Psoas muscle (tissue), 8 donors: ENCODE data around the gene CYP8B1. TPM values are rescaled to one million over a fixed set of nuclear protein-coding genes. Genes with fewer than 3 reads are reported as not detected.

ENCODE experiments used
- ATAC-seq, 4 donors: fragments of 200-7000 bp; cut with Tn5 transposase; one replicate each; pipeline ENCODE4 v1.9.1; 2020; ENCODE audit warnings: moderate library complexity in 3 of 4, mild to moderate bottlenecking in 2 of 4
- DNase-seq, 2 donors: peaks; one replicate each; pipeline ENCODE4 v3.0.0-alpha.2; 2020
- H3K27ac ChIP-seq: fragments of 200-600 bp; one replicate; pipeline ENCODE4 v1.8.0; 2022
- H3K27me3 ChIP-seq, 3 donors: fragments of 200-600 bp in 1 of 3; one replicate each; pipeline versions ENCODE4 v1.6.1 to v1.8.0; 2013 to 2022; ENCODE audit warnings: low read length in 2 of 3, mild to moderate bottlenecking in 2 of 3, moderate library complexity in 1 of 3; ENCODE audit not compliant: insufficient read depth in 3 of 3
- H3K36me3 ChIP-seq, 2 donors: fragments of 200-600 bp in 1 of 2; one replicate each; pipeline versions ENCODE4 v1.6.1 to v1.8.0; 2013 to 2022; ENCODE audit warnings: low read depth in 1 of 2, mild to moderate bottlenecking in 1 of 2, moderate library complexity in 1 of 2; ENCODE audit not compliant: insufficient read depth in 1 of 2
- H3K4me1 ChIP-seq: fragments of 200-600 bp; one replicate; pipeline ENCODE4 v1.8.0; 2022
- H3K4me3 ChIP-seq: fragments of 200-600 bp; one replicate; pipeline ENCODE4 v1.8.0; 2022; ENCODE audit warnings: mild to moderate bottlenecking
- H3K9me3 ChIP-seq: fragments of 200-600 bp; one replicate; pipeline ENCODE4 v1.8.0; 2022
- CTCF ChIP-seq: fragments of 200-600 bp; IDR thresholded peaks from one replicate; pipeline ENCODE4 v1.8.0; 2022; ENCODE audit warnings: antibody characterized with exemption
- WGBS, 3 donors: extraction: QIAGEN DNeasy Blood & Tissue Kit; methylation state at CpG; one replicate each; pipeline versions ENCODE4 v1.1.6 to v1.1.7; 2013; 5-methylcytosine and 5-hydroxymethylcytosine counted together
- intact Hi-C, 2 donors: fragments of 100-400 bp; cut with DNase I; formaldehyde crosslinking; loops; one replicate each; pipeline versions ENCODE4 v1.11.0 to v1.14.2; 2022
- polyA plus RNA-seq, 3 donors: library from polyadenylated mRNA; stranded (reverse); fragments of 200-250 nt; gene quantifications; one replicate each; pipeline ENCODE4 v1.2.3, GENCODE V29; 2013
- total RNA-seq, 4 donors: library from RNA; stranded (reverse); fragmentation: NEBNext Ultra II Directional in 2 of 4; extraction: Animal tissue kit (Norgen Biotek cat#: 25700) in 2 of 4; gene quantifications; one replicate each; pipeline versions ENCODE4 v1.2.1 to v1.2.4, GENCODE V29; 2021 to 2023
- donor health status: healthy with polysubstance abuse.
- donor health status: DM: no; HTN: no; CAD: no; lungs with moderate emphysema.
- donor health status: Bipolar disorder and iron deficiency.
- donor health status: healthy.
- donor health status: DM: yes; HTN: yes; CAD: no.
- donor health status: DM: no; HTN: no; CAD: no.
- donor health status: DM: no; HTN: no; CAD: no.
- donor health status: DM: yes; HTN: yes; CAD: no.

CYP8B1 gene
- total and polyA plus RNA-seq, 7 donors, result 0.08 TPM; not detected in 6

- Histone ChIP-seq H3K4me1 (peaks cover 3% of the 10 kb centered on the region), H3K27ac (no peak overlapping the region), H3K27me3 (no peaks in the 10 kb centered on the region), H3K4me3 (no peak overlapping the region), H3K9me3 (no peaks in the 10 kb centered on the region), H3K36me3 (no peaks in the 10 kb centered on the region)
- DNase-seq, result no peak
- no peak for TF ChIP-seq CTCF
- intact Hi-C loops, result no loop called here
- no peak for ATAC-seq
- 58 to 61% (median 59%) methylated on average over 4 of the region's 4 CpGs for WGBS, 3 donors
Measured at GRCh38 chr3:42853739-42854302, 21.9 kb downstream of the CYP8B1 start.

- 40 to 68% (median 56%) methylated on average over 1 of the region's 1 CpG for WGBS, 3 donors
- Histone ChIP-seq H3K36me3 (no peaks in the 10 kb centered on the region), H3K4me3 (no peak overlapping the region), H3K27me3 (no peaks in the 10 kb centered on the region), H3K27ac (no peak overlapping the region), H3K4me1 (peaks cover 3% of the 10 kb centered on the region), H3K9me3 (no peaks in the 10 kb centered on the region)
- ATAC-seq (no peak), DNase-seq (no peak)
- intact Hi-C loops, result no loop called here
- TF ChIP-seq CTCF, result no peak
Measured at GRCh38 chr3:42853056-42853455, 22.6 kb downstream of the CYP8B1 start.

GRCh38 chr3:42852441-42852840 lies 23.2 kb downstream of the CYP8B1 start:
- Histone ChIP-seq H3K36me3 (no peaks in the 10 kb centered on the region), H3K27ac (no peak overlapping the region), H3K4me3 (no peak overlapping the region), H3K4me1 (peaks cover 3% of the 10 kb centered on the region), H3K9me3 (no peaks in the 10 kb centered on the region), H3K27me3 (no peaks in the 10 kb centered on the region)
- intact Hi-C loops, result no loop called here
- no peak for ATAC-seq
- no peak for TF ChIP-seq CTCF
- WGBS, 3 donors, result 42 to 47% (median 45%) methylated on average over 2 of the region's 2 CpGs
- no peak for DNase-seq

GRCh38 chr3:42851228-42851834 lies 24.3 kb downstream of the CYP8B1 start:
- Histone ChIP-seq H3K36me3 (no peaks in the 10 kb centered on the region), H3K4me1 (peaks cover 11% of the 10 kb centered on the region), H3K9me3 (no peaks in the 10 kb centered on the region), H3K27me3 (no peaks in the 10 kb centered on the region), H3K4me3 (no peak overlapping the region), H3K27ac (no peak overlapping the region)
- no peak for TF ChIP-seq CTCF
- WGBS, 3 donors, result 66 to 73% (median 71%) methylated on average over 6 of the region's 6 CpGs
- DNase-seq (no peak), ATAC-seq (no peak)
- intact Hi-C loops, result no loop called here

GRCh38 chr3:42850263-42850662 lies 25.4 kb downstream of the CYP8B1 start:
- Histone ChIP-seq H3K9me3 (no peaks in the 10 kb centered on the region), H3K4me1 (peaks cover 18% of the 10 kb centered on the region), H3K36me3 (no peaks in the 10 kb centered on the region), H3K27me3 (no peaks in the 10 kb centered on the region), H3K4me3 (no peak overlapping the region), H3K27ac (no peak overlapping the region)
- DNase-seq, result no peak
- WGBS, 3 donors, result 93 to 95% (median 95%) methylated on average over 3 of the region's 3 CpGs
- no peak for ATAC-seq
- intact Hi-C loops, result no loop called here
- no peak for TF ChIP-seq CTCF
